ENCODE data around the gene LDLRAD4.

LDLRAD4 gene

GRCh38 chr18:13376298-13376840, 157.8 kb downstream of the LDLRAD4 start:
- DNase-seq = peak; percentile 42 to 50

DNA sequence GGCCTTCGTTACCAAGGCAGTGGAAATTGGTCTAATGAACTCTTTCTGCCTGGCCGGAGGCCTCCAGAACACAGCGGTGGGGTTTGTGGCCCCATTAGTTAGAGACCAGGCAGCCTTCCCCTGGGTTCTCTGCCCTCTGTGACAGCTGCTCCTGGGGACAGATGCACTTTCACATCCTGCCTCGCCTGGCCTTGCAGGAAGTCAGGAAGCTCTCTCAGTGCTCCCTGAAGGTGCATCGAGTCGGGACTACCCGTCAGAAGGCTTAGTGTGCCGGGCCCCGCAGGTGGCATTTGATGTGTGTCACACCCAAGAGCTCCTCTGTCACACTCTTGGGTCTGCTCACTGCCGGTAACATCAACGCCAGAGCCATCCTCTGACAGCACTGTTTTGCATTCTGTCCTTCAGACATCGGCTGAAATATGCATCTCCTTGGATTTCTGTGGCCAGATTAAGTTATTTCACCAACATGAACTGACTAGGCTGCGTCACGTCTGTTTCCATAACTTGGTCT, 158.3 kb downstream of the LDLRAD4 start:
- DNase-seq = peak; percentile 50 to 62

DNA sequence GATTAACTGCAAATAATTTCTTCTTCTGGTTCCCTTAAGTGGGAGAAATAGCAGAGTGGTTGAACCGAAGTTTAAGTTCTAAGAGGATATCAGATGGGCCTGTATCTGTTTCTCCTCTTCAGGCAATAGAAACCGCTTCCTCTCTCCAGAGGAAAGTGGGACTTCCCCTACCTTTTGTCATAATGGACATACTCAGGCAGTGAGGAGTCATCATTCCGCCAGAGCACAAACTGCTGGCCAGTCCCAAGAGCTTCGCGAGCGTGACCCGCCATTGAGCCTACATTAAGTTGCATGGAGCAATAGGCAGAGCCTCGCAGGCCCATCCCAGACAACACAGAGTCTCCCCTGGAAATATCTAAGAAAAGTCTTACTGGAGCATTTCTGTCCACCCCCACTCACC, 158.9 kb downstream of the LDLRAD4 start:
- no peak for DNase-seq

DNA sequence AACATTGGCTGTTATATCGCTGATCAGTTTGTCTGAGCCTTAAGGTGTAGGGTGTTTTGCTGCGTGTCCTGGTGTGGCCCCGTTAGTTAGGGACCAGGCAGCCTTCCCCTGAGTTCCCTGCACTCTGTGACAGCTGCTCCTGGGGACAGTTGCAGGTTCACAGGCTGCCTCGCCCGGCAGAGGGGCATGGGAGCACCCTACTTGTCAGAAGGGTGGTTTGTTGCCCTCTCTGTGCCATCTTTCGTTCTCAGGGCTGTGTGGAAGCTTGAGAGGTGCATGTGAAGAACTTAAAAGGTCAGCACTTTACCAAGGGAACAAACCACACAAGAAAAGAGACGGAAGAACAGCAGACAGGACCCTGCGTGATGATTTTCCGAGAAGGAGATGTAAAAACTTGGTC, 159.6 kb downstream of the LDLRAD4 start:
- DNase-seq = no peak

DNA sequence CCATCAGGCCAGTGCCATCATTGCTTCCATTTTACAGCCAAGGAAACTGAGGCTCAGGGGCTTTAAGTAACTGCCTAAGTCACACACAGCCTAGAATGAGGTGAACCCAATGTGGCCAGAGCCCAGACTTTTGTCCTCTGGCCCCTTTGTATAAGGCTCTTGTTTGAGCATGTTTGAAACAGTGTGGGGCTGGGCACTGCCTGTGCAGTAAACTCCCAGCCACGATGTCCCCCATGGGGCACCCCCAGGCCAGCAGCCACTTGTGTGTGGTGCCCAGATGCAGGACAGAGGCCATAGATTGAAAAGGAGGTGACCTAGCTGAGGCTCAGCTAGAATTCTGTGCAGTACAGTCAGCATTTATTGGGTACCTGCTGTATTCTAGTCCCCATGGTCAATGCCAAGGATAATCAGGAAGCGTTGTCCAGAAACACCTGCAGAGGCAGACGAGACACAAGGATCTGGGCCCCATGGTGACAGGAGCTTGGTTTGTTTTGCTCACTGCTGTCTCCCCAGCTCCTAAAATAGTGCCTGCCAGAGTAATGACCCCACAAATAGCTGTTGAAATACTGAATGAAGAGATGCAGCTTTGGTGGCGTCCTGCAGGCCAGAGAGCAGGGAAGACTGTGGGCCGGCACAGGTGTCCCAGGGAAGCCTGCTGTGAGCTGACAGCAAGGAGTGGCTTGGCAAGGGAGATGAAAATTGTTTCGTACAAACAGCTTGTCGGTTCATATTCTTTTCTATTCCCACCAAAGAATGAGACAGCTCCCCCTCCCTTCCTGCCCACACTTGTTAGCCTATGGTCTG, 160.7 kb downstream of the LDLRAD4 start:
- DNase-seq = no peak

DNA sequence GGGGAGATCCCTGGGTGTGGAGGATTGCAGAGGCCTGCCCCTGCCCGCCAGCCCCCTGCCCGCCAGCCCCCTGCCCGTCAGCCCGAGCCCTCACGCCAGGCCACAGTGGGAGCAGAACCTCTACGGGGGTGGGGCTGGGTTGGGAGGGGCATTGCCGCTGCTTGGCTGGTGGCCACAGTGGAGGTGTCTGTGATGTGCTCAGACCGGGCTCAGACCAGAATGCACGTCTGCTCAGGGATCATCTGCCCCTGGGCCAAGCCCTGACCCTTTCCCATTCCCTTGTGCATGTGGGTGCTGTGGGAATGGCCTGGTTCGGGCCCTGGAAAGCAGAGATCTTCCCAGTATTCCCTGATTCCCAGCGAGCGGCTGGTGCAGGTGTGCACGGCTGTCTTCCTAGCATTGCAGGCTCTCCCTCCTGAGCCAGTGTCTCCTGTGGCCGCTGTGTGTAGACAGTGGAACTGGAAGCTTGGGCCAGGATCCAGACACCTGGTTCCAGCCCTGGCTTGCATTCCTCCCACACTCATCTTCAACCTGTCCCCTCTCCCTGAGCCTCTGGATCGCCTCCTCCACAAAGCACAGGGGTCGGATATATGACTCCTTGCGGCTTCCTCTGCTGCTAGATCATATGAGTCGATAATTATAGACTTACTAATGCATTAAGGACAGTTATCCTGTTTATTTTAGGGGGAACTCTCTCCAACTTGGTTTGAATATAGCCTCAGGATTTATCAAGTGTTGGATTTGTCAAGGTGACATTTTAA, 161.6 kb downstream of the LDLRAD4 start:
- no peak for DNase-seq

- no peak for DNase-seq
These were observed 162.1 kb downstream of the LDLRAD4 start for GRCh38 chr18:13380691-13381070.

GRCh38 chr18:13381331-13381730, 162.8 kb downstream of the LDLRAD4 start:
- DNase-seq = no peak

- no peak for DNase-seq
These were observed 163.4 kb downstream of the LDLRAD4 start for GRCh38 chr18:13381944-13382365.

- DNase-seq = no peak
These were observed 163.9 kb downstream of the LDLRAD4 start for GRCh38 chr18:13382366-13382953.

- DNase-seq = no peak
These were observed 164.6 kb downstream of the LDLRAD4 start for GRCh38 chr18:13382954-13383827.

- DNase-seq = no peak
These were observed 168.6 kb downstream of the LDLRAD4 start for GRCh38 chr18:13386891-13387801.

DNA sequence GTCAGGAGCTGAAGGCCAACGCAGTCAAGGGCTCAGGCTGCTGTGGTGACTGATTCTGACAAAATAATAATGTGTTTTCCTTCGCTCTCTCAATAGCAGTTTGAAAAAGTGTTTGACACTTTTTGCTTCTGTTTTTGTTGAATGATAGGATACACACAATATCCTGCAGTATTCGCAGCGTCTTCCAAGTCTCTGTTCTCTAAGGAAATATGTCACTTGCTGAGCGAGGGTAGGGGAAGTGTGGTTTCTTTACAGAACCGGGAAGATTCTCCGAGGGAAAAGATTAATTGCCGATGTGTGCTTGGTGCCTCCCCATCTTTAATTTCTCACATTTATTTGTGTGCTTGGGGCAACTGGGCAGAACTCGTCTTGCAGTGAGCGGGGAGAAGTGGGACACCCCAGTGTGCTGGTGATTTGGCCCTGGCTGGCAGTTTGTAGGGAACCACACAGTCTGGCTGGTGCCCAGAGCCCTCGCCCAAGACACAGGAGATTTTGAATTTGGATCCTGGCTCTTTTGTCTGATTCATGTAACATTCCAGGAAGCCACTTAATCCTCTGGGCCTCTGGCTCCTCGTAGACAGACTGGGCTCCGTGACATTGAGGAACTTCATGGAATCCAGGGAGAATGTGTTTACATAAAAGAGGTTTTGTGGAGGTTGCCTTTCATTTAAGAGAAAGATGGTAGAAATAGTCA, 169.4 kb downstream of the LDLRAD4 start:
- no peak for DNase-seq

DNA sequence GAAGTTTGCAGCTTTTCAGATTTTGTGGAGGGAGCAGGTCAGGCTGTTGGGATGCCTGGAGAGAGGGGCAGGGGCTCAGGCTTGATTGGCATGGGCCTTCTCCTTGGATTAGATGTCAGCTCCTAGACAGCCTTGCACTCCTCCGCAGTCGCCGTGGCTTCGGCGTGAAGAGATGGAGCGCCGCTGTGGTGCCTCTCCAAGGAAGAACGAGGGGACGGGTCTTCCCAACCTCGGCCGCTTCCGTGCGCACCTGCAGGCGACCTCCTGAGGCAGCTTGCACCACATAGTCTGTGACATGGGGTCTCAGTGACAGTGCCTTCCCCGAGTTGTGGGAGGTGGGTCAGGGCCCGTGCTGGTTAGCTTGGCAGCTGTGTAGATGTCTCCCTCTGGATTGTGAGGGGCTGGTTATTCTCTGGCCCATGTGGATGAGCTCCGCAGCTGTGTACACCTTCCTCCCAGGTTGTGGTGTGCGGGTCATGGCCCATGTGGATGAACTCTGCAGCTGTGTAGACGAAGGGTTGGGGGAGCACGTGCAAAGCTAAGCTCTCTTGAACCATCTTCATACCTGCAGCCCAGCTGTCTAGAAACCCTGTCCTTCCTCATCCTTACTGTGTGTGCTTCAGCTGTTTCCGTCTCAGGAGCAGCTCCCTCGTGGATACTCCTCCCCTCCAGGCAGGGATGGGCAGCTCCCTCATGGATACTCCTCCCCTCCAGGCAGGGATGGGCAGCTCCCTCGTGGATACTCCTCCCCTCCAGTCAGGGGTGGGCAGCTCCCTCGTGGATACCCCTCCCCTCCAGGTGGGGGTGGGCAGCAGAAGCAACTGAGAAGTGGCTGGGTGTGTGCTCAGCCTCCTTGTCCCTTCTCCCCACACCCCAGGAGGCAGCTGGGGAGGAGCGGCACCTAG, 170.3 kb downstream of the LDLRAD4 start:
- no peak for DNase-seq

DNA sequence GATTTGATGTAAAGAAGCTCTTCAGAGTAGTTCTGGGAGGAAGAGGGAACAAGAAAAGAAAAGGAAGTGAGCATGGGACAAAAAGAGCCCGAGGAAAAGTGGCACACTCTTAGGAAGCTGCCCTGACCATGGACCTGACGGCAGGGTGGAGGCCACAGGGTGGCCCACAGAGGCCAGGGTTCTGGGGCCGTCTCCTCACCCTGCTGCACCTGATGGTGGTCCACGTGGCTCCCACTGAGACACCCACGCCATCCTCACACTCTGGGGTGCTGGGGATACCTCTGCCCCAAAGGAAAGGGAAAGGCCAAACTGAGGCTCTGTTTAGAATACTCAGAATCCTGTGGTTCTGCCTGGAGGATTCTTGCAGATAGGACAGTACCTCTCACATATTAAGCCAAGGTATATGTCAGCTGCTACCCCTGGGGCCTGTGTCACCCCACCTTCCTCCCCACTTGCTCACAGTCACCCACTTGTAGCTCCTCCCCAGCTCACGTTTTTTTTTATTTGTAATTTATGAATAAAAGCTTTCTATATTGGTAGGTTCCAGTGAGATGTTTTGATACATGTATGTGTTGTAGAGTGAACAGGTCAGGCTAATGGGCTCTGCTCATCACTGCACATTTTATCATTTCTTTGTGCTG, 171.1 kb downstream of the LDLRAD4 start:
- DNase-seq = no peak

GRCh38 chr18:13390196-13390595, 171.6 kb downstream of the LDLRAD4 start:
- DNase-seq = no peak

DNA sequence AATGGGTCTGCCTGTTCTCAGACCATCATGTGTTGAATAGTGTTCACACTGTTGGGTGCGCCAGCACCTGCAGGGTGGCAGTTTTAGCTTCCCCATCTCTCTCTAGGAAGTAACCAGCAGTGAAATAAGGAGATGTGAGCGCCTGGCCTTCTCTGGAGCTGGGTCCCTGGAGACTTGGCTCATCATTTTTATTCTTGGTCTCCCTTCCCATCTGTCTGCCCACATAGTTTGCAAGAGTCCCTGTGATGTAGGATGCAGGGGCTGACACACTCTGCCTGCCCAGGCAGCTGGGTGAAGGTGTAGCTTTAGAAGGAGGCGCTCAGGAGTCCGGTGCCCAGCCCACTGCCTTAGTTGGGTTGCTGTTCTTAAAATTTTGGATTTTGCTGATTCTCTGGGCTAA, 172.2 kb downstream of the LDLRAD4 start:
- no peak for DNase-seq

DNA sequence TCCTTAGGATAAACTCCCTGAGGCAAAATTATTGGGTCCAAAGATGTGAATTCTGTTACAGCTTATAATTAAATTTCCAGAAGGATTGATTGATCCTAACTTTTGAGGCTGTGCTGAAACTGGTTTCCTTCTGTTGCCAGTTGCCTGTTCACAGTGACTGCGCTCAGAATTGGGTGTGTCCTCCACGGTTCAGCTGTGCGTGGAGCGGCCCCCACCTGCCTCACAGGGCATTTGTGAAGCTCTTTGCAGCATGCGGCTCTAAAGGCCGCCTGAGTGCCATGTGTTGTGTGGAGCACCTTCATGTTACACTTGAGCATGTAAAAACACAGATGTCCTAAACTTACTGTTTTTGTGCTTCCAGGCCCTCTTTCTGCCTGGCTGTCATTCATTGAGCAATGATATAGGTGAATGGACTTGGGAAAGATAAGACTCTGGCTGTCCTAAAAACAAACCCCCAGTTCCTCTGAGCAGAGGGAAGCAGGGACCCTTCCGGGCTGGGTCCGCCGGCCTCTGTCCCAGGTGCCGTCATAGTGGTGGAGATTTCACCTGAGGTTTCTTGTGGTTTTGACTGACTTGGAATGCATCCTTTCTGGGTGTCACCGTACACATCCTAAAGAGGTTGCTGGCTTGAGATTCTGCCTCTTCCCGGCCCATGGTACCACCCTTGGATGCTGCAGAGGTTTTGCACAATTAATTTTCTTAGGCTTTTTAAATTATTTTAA, 173.6 kb downstream of the LDLRAD4 start:
- no peak for DNase-seq

Data from stimulated activated CD4-positive, alpha-beta T cell treated with anti-CD3 and anti-CD28 coated beads, Interleukin-2, amount 100 ng/mL, for 48 hours (primary cell).